ENCODE measurements around the gene ARID4A. TPM values are rescaled to one million over a fixed set of nuclear protein-coding genes. Genes with fewer than 3 reads are reported as not detected.
A peak's percentile ranks its signal among the peaks of the same experiment; 100 is the strongest.

The ARID4A gene
- total and polyA plus RNA-seq, 9 of the 15 experiments (the other 6 are each of a cell fraction or from before 2014, with no cell fraction given): 2.4 to 11.5 (median 8.7) TPM

DNA sequence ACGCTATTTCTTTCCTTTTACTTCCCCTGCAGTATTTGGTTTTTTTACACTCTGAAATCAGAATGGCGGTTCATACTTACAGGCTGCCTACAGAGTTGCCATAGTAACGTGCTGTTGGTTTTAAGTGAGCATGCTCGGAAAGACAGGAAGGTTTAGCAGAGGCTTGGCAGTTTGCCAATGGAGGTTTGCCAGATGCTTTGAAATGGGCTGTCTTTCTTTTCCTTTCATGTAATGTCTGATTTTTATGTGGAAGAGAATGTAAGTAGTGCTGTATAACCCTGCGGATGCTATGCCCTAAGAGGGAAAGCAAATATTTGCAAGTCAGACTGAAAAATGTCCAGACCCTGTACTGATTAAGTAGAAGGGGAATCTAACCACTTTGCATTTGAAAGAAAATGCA lies 32.8 kb downstream of the ARID4A start (continued):
- TF ChIP-seq, protein P1, sequence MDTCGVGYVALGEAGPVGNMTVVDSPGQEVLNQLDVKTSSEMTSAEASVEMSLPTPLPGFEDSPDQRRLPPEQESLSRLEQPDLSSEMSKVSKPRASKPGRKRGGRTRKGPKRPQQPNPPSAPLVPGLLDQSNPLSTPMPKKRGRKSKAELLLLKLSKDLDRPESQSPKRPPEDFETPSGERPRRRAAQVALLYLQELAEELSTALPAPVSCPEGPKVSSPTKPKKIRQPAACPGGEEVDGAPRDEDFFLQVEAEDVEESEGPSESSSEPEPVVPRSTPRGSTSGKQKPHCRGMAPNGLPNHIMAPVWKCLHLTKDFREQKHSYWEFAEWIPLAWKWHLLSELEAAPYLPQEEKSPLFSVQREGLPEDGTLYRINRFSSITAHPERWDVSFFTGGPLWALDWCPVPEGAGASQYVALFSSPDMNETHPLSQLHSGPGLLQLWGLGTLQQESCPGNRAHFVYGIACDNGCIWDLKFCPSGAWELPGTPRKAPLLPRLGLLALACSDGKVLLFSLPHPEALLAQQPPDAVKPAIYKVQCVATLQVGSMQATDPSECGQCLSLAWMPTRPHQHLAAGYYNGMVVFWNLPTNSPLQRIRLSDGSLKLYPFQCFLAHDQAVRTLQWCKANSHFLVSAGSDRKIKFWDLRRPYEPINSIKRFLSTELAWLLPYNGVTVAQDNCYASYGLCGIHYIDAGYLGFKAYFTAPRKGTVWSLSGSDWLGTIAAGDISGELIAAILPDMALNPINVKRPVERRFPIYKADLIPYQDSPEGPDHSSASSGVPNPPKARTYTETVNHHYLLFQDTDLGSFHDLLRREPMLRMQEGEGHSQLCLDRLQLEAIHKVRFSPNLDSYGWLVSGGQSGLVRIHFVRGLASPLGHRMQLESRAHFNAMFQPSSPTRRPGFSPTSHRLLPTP (IDR thresholded peaks at IDR 0.05; ENCODE audit: borderline replicate concordance, extremely low read depth, insufficient read length): no peak
- TF ChIP-seq OTX1 (CRISPR knock-in tag; IDR thresholded peaks at IDR 0.05) (no peak), SMAD1 (IDR thresholded peaks at IDR 0.05; ENCODE audit: low read depth, low read length, partially characterized antibody) (peak; percentile 82), ZNF224 (CRISPR knock-in tag; IDR thresholded peaks at IDR 0.05) (no peak), BCOR (IDR thresholded peaks at IDR 0.05) (no peak), HDGF (IDR thresholded peaks at IDR 0.05) (no peak), FUS (optimal IDR thresholded peaks at IDR 0.05; ENCODE audit: low read depth, low read length) (no peak), SAFB2 (IDR thresholded peaks at IDR 0.05; ENCODE audit: borderline replicate concordance, low read depth, low read length, severe bottlenecking) (no peak), TCF7L2 (IDR thresholded peaks at IDR 0.05; ENCODE audit: low read depth, low read length) (no peak), POLR3G (IDR thresholded peaks at IDR 0.05; ENCODE audit: extremely low read depth, insufficient read length, insufficient replicate concordance) (no peak), POU5F1 (IDR thresholded peaks at IDR 0.05; ENCODE audit: borderline replicate concordance, low read depth, low read length, partially characterized antibody) (no peak), ASH1L (IDR thresholded peaks at IDR 0.05; ENCODE audit: borderline replicate concordance, low read depth, partially characterized antibody) (no peak), HNRNPUL1 (IDR thresholded peaks at IDR 0.05; ENCODE audit: low read length) (no peak), HDAC1 (IDR thresholded peaks at IDR 0.05) (no peak), NFIX (CRISPR knock-in tag; IDR thresholded peaks at IDR 0.05; ENCODE audit: low read depth) (peak; percentile 90), TBL1XR1 (IDR thresholded peaks at IDR 0.05; ENCODE audit: low read length in 2 of 2) (no peak), ZNF140 (CRISPR knock-in tag; IDR thresholded peaks at IDR 0.05) (no peak), ELF1 (tag; IDR thresholded peaks at IDR 0.05) (no peak), ZBTB8A (IDR thresholded peaks at IDR 0.05; ENCODE audit: partially characterized antibody) (no peak), COPS2 (conservative IDR thresholded peaks at IDR 0.05) (no peak)
- TF ChIP-seq, protein P2, sequence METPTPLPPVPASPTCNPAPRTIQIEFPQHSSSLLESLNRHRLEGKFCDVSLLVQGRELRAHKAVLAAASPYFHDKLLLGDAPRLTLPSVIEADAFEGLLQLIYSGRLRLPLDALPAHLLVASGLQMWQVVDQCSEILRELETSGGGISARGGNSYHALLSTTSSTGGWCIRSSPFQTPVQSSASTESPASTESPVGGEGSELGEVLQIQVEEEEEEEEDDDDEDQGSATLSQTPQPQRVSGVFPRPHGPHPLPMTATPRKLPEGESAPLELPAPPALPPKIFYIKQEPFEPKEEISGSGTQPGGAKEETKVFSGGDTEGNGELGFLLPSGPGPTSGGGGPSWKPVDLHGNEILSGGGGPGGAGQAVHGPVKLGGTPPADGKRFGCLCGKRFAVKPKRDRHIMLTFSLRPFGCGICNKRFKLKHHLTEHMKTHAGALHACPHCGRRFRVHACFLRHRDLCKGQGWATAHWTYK (CRISPR knock-in tag; IDR thresholded peaks at IDR 0.05): no peak
- TF ChIP-seq, protein P3, sequence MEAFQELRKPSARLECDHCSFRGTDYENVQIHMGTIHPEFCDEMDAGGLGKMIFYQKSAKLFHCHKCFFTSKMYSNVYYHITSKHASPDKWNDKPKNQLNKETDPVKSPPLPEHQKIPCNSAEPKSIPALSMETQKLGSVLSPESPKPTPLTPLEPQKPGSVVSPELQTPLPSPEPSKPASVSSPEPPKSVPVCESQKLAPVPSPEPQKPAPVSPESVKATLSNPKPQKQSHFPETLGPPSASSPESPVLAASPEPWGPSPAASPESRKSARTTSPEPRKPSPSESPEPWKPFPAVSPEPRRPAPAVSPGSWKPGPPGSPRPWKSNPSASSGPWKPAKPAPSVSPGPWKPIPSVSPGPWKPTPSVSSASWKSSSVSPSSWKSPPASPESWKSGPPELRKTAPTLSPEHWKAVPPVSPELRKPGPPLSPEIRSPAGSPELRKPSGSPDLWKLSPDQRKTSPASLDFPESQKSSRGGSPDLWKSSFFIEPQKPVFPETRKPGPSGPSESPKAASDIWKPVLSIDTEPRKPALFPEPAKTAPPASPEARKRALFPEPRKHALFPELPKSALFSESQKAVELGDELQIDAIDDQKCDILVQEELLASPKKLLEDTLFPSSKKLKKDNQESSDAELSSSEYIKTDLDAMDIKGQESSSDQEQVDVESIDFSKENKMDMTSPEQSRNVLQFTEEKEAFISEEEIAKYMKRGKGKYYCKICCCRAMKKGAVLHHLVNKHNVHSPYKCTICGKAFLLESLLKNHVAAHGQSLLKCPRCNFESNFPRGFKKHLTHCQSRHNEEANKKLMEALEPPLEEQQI (IDR thresholded peaks at IDR 0.05): no peak
- TF ChIP-seq, protein P4, sequence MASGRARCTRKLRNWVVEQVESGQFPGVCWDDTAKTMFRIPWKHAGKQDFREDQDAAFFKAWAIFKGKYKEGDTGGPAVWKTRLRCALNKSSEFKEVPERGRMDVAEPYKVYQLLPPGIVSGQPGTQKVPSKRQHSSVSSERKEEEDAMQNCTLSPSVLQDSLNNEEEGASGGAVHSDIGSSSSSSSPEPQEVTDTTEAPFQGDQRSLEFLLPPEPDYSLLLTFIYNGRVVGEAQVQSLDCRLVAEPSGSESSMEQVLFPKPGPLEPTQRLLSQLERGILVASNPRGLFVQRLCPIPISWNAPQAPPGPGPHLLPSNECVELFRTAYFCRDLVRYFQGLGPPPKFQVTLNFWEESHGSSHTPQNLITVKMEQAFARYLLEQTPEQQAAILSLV (tag; IDR thresholded peaks at IDR 0.05): no peak
